HCT116 (cell line): ENCODE data around the gene SLC22A15. TPM values are rescaled to one million over a fixed set of nuclear protein-coding genes. Genes with fewer than 3 reads are reported as not detected.

ENCODE experiments used
- ATAC-seq: fragments of 200-7000 bp; cut with Tn5 transposase; 2 replicates; pipeline ENCODE4 v1.9.1; 2020; ENCODE audit warnings: mild to moderate bottlenecking, moderate library complexity
- BruUV-seq: library from RNA; stranded (reverse); fragments of 400-500 nt; replicated peaks from 2 replicates; lab custom pipeline; 2021; lab: Mats Ljungman, UMichigan
- CTCF ChIA-PET: fragments of 300-600 bp; sonication (Branson Sonifier 250); formaldehyde crosslinking; loops from one replicate; lab custom pipeline; 2021; ENCODE audit warnings: antibody characterized with exemption; lab: Charles Lee
- POLR2A ChIA-PET: fragments of 300-600, 350-600 bp; sonication (Branson Sonifier 250); formaldehyde crosslinking; loops from one replicate; lab custom pipeline; 2021; ENCODE audit warnings: antibody characterized with exemption; lab: Charles Lee
- RAD21 ChIA-PET, 2 experiments: fragments of 300-600 bp; sonication (Branson Sonifier 250); formaldehyde crosslinking; loops; one replicate each; lab custom pipeline; 2023; ENCODE audit warnings: low total read pairs in 2 of 2; ENCODE audit not compliant: uncharacterized antibody in 2 of 2, unreplicated experiment in 2 of 2, low non-redundant PET in 1 of 2; lab: Charles Lee
- DNase-seq: peaks from one replicate; pipeline ENCODE4 v3.0.0-alpha.2; 2010; ENCODE audit warnings: low read depth, low spot score
- H2AFZ ChIP-seq: fragments of 200-600 bp; shearing (Covaris generic), sonication (generic); 2 replicates; pipeline ENCODE4 v1.6.1; 2017; ENCODE audit warnings: low read depth, mixed run types, mixed read lengths, antibody characterized with exemption, low read length; ENCODE audit not compliant: poor library complexity, severe bottlenecking
- H3K27ac ChIP-seq: 2 replicates; pipeline ENCODE4 v1.5.1; 2012; ENCODE audit warnings: low read depth, low read length
- H3K27me3 ChIP-seq: fragments of 200-600 bp; sonication (generic); 2 replicates; pipeline ENCODE4 v1.6.1; 2016; ENCODE audit warnings: mixed run types, low read length, mixed read lengths; ENCODE audit not compliant: insufficient read depth
- H3K36me3 ChIP-seq, 2 experiments: fragments of 200-500 bp in 1 of 2; fragments of 200-600 bp in 1 of 2; sonication (Bioruptor generic) in 1 of 2; sonication (generic) in 1 of 2; 2 replicates each; pipeline versions ENCODE4 v1.5.1 to v1.6.1; 2014 to 2016; ENCODE audit warnings: low read length in 2 of 2, inconsistent platforms in 1 of 2, mixed read lengths in 1 of 2, mixed run types in 1 of 2; ENCODE audit not compliant: insufficient read depth in 2 of 2, control insufficient read depth in 1 of 2
- H3K4me1 ChIP-seq, 2 experiments: fragments of 200-600 bp in 1 of 2; sonication (generic) in 1 of 2; 2 replicates each; pipeline versions ENCODE4 v1.5.1 to v1.6.1; 2012 to 2017; ENCODE audit warnings: low read length in 2 of 2, inconsistent platforms in 1 of 2, mild to moderate bottlenecking in 1 of 2, mixed read lengths in 1 of 2, mixed run types in 1 of 2, moderate library complexity in 1 of 2; ENCODE audit not compliant: insufficient read depth in 2 of 2, control insufficient read depth in 1 of 2
- H3K4me2 ChIP-seq: fragments of 200-600 bp; sonication (generic); 2 replicates; pipeline ENCODE4 v1.6.1; 2017; ENCODE audit warnings: mixed run types, low read length, mixed read lengths
- H3K4me3 ChIP-seq, 2 experiments: fragments of 200-600 bp in 1 of 2; sonication (generic) in 1 of 2; replicated peaks in 1 of 2; 2 replicates each; pipeline ENCODE4 v1.5.1; 2011 to 2016; ENCODE audit warnings: low read length in 2 of 2, control low read depth in 1 of 2, low read depth in 1 of 2, mild to moderate bottlenecking in 1 of 2, mixed read lengths in 1 of 2, mixed run types in 1 of 2
- H3K79me2 ChIP-seq: fragments of 200-600 bp; sonication (generic); 2 replicates; pipeline ENCODE4 v1.6.1; 2017; ENCODE audit warnings: mild to moderate bottlenecking, mixed run types, low read length, moderate library complexity, mixed read lengths; ENCODE audit not compliant: insufficient read depth
- H3K9ac ChIP-seq: fragments of 200-600 bp; sonication (generic); 2 replicates; pipeline ENCODE4 v1.6.1; 2016; ENCODE audit warnings: low read length, mixed read lengths
- H3K9me2 ChIP-seq: fragments of 200-600 bp; sonication (generic), shearing (Covaris generic); 2 replicates; pipeline ENCODE4 v1.6.1; 2017; ENCODE audit warnings: mixed run types, mild to moderate bottlenecking, moderate library complexity; ENCODE audit not compliant: insufficient read depth
- H3K9me3 ChIP-seq, 2 experiments: fragments of 200-500 bp in 1 of 2; fragments of 200-600 bp in 1 of 2; sonication (Bioruptor generic) in 1 of 2; sonication (generic) in 1 of 2; 2 replicates each; pipeline ENCODE4 v1.6.1; 2014 to 2017; ENCODE audit warnings: low read length in 2 of 2, mixed read lengths in 2 of 2, inconsistent platforms in 1 of 2, low read depth in 1 of 2, mild to moderate bottlenecking in 1 of 2, mixed run types in 1 of 2, moderate library complexity in 1 of 2; ENCODE audit not compliant: control insufficient read depth in 1 of 2, insufficient read depth in 1 of 2
- H4K20me1 ChIP-seq: fragments of 200-600 bp; sonication (generic), shearing (Covaris generic); 2 replicates; pipeline ENCODE4 v1.6.1; 2017; ENCODE audit warnings: mixed run types, mild to moderate bottlenecking, moderate library complexity; ENCODE audit not compliant: insufficient read depth
- CBX3 ChIP-seq: IDR thresholded peaks from 2 replicates; pipeline ENCODE4 v1.6.1; 2012; ENCODE audit warnings: low read depth
- ELF1 ChIP-seq: IDR thresholded peaks from 2 replicates; pipeline ENCODE4 v1.6.1; 2012; ENCODE audit warnings: low read depth, borderline replicate concordance
- EZH2phosphoT487 ChIP-seq: fragments of 200-600 bp; IDR thresholded peaks from 2 replicates; pipeline ENCODE4 v1.6.1; 2018; ENCODE audit warnings: antibody characterized with exemption, borderline replicate concordance
- FOSL1 ChIP-seq: IDR thresholded peaks from 2 replicates; pipeline ENCODE4 v1.6.1; 2012; ENCODE audit warnings: low read depth
- POLR2A ChIP-seq: IDR thresholded peaks from 2 replicates; pipeline ENCODE4 v1.7.0; 2011; ENCODE audit warnings: borderline replicate concordance; ENCODE audit not compliant: insufficient read depth, insufficient read length; ENCODE audit errors: extremely low read depth
- RAD21 ChIP-seq: IDR thresholded peaks from 2 replicates; pipeline ENCODE4 v1.6.1; 2012; ENCODE audit warnings: low read depth, mild to moderate bottlenecking
- SP1 ChIP-seq: IDR thresholded peaks from 2 replicates; pipeline ENCODE4 v1.6.1; 2012; ENCODE audit warnings: low read depth
- SRF ChIP-seq: IDR thresholded peaks from 2 replicates; pipeline ENCODE4 v1.6.1; 2012; ENCODE audit warnings: low read depth
- TCF7L2 ChIP-seq: IDR thresholded peaks from 2 replicates; pipeline ENCODE4 v1.7.0; 2011; ENCODE audit warnings: borderline replicate concordance, inconsistent platforms; ENCODE audit not compliant: insufficient read depth, insufficient read length; ENCODE audit errors: extremely low read depth
- intact Hi-C: fragments of 100-400 bp; cut with micrococcal nuclease; formaldehyde crosslinking; loops from 2 replicates; pipeline ENCODE4 v1.10.0; 2022
- total RNA-seq: library from RNA; stranded (reverse); gene quantifications from one replicate; pipeline ENCODE4 v1.2.1, GENCODE V29; 2021; ENCODE audit not compliant: unreplicated experiment
- TF ChIP-seq, protein P1 (sequence below), 3 experiments: fragments of 200-600 bp in 1 of 3; sonication (generic) in 1 of 3; IDR thresholded peaks in 2 of 3; conservative IDR thresholded peaks in 1 of 3; 2 replicates each; pipeline ENCODE4 v1.5.1; 2012 to 2017; ENCODE audit warnings: low read depth in 2 of 3, low read length in 2 of 3, antibody characterized with exemption in 1 of 3, borderline replicate concordance in 1 of 3, control low read depth in 1 of 3, mild to moderate bottlenecking in 1 of 3, mixed read lengths in 1 of 3, mixed run types in 1 of 3, moderate library complexity in 1 of 3; ENCODE audit not compliant: insufficient read depth in 1 of 3
- TF ChIP-seq, protein P2 (sequence below): IDR thresholded peaks from 2 replicates; pipeline ENCODE4 v1.6.1; 2012
- TF ChIP-seq, protein P3 (sequence below): IDR thresholded peaks from 2 replicates; pipeline ENCODE4 v1.6.1; 2012; ENCODE audit warnings: low read depth

Gene SLC22A15
- total RNA-seq, 1 experiment from 2014 or later, result 3.1 TPM

DNA sequence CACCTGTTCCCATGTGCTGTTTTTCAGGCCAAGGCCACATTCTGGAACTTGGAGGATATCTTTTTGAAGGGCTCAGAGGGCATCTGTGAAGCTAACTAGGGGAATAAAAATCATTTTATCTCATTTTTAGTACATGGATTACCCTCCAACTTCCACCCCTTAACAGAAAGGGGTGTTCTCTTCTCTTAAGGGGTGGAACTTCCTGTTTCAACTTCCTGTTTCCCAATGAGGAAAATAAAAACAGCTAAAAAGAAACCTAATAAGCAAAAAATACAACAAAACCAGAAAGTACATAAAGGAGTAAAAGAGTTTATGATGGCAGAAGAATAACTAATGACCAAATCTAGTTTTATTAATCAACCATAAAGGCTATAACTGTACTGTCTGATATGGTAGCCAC, 24.8 kb upstream of the SLC22A15 start (continued):
- TF ChIP-seq SRF, result no peak

DNA sequence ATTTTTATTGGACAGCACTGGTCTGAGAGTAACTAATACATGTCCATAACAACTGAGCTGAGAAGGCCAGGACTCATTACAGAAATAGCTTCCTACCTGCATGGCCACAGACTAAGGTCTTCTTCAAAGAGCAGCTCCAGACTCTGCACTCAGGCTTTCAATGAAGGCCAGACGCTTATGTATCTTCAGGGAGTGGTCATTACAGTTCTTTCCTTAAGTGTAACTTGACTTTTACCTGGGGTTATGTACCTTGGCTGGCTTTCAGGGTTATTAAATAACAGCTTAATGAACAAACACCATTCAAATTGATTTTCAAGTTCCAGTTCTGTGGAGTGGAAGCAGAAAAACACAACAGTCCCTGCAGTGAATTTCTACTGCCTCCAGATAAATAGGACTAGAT, 23.8 kb upstream of the SLC22A15 start:
- no peaks in the 10 kb centered on the region for H3K9me3 ChIP-seq
- BruUV-seq, result no TSS peak
- H3K4me3 ChIP-seq, result no peak overlapping the region
- ChIA-PET RAD21 (no interaction called here), POLR2A (no interaction called here), CTCF (no interaction called here)
- no peaks in the 10 kb centered on the region; the same call in 1 of the 2 replicates for H4K20me1 ChIP-seq
- no peaks in the 10 kb centered on the region for H3K36me3 ChIP-seq
- intact Hi-C loops, result no loop called here
- H3K4me2 ChIP-seq, result no peak overlapping the region
- H3K9me2 ChIP-seq, result no peaks in the 10 kb centered on the region
- TF ChIP-seq POLR2A (no peak), CBX3 (no peak), SRF (no peak), TCF7L2 (no peak), ELF1 (no peak), FOSL1 (no peak), SP1 (no peak), RAD21 (no peak), EZH2phosphoT487 (no peak)
- TF ChIP-seq, protein P1, sequence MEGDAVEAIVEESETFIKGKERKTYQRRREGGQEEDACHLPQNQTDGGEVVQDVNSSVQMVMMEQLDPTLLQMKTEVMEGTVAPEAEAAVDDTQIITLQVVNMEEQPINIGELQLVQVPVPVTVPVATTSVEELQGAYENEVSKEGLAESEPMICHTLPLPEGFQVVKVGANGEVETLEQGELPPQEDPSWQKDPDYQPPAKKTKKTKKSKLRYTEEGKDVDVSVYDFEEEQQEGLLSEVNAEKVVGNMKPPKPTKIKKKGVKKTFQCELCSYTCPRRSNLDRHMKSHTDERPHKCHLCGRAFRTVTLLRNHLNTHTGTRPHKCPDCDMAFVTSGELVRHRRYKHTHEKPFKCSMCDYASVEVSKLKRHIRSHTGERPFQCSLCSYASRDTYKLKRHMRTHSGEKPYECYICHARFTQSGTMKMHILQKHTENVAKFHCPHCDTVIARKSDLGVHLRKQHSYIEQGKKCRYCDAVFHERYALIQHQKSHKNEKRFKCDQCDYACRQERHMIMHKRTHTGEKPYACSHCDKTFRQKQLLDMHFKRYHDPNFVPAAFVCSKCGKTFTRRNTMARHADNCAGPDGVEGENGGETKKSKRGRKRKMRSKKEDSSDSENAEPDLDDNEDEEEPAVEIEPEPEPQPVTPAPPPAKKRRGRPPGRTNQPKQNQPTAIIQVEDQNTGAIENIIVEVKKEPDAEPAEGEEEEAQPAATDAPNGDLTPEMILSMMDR (IDR thresholded peaks at IDR 0.05 in 2 of 3, conservative IDR thresholded peaks at IDR 0.05 in 1 of 3; ENCODE audit: borderline replicate concordance in 1 of 3, insufficient read depth in 1 of 3, low read depth in 2 of 3, low read length in 2 of 3), result no peak
- TF ChIP-seq, protein P2, sequence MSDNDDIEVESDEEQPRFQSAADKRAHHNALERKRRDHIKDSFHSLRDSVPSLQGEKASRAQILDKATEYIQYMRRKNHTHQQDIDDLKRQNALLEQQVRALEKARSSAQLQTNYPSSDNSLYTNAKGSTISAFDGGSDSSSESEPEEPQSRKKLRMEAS, result no peak
- TF ChIP-seq, protein P3, sequence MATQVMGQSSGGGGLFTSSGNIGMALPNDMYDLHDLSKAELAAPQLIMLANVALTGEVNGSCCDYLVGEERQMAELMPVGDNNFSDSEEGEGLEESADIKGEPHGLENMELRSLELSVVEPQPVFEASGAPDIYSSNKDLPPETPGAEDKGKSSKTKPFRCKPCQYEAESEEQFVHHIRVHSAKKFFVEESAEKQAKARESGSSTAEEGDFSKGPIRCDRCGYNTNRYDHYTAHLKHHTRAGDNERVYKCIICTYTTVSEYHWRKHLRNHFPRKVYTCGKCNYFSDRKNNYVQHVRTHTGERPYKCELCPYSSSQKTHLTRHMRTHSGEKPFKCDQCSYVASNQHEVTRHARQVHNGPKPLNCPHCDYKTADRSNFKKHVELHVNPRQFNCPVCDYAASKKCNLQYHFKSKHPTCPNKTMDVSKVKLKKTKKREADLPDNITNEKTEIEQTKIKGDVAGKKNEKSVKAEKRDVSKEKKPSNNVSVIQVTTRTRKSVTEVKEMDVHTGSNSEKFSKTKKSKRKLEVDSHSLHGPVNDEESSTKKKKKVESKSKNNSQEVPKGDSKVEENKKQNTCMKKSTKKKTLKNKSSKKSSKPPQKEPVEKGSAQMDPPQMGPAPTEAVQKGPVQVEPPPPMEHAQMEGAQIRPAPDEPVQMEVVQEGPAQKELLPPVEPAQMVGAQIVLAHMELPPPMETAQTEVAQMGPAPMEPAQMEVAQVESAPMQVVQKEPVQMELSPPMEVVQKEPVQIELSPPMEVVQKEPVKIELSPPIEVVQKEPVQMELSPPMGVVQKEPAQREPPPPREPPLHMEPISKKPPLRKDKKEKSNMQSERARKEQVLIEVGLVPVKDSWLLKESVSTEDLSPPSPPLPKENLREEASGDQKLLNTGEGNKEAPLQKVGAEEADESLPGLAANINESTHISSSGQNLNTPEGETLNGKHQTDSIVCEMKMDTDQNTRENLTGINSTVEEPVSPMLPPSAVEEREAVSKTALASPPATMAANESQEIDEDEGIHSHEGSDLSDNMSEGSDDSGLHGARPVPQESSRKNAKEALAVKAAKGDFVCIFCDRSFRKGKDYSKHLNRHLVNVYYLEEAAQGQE, result no peak
- DNase-seq (no peak), ATAC-seq (no peak)
- no peak overlapping the region for H3K9ac ChIP-seq
- no peak overlapping the region for H2AFZ ChIP-seq
- H3K27ac ChIP-seq, result no peak overlapping the region
- H3K79me2 ChIP-seq, result no peaks in the 10 kb centered on the region
- H3K4me1 ChIP-seq, result peaks cover 0 to 11% of the 10 kb centered on the region in 2 experiments; a peak in 2 of 4 replicates
- H3K27me3 ChIP-seq, result no peaks in the 10 kb centered on the region
